ENCODE measurements around the gene CCSAP. TPM values are rescaled to one million over a fixed set of nuclear protein-coding genes. Genes with fewer than 3 reads are reported as not detected.

The CCSAP gene
- total RNA-seq, 4 donors from 2014 or later: 7.2 to 18.1 (median 11.5) TPM

DNA sequence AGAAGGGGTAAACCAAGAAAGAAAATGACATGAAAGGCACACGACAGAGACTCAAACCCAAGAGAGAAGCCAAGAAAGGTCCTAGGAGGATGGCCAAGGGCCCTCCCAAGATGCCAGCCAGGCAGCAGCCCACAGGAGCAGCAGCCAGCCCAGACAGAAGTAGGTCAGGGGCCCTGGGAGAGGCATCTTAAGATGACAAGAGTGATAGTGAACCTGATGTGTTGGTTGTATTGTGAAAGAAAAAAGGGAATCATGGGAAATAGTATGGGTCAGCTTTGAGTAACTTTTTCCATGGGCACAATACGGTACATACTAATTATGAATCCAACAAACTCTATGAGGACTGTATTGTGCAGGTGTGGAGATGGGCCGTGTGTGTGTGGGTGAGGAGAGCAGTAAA is 3.3 kb downstream of the CCSAP start:
- H3K4me3 ChIP-seq: no peak overlapping the region
- TF ChIP-seq EP300 (IDR thresholded peaks at IDR 0.05): no peak
- TF ChIP-seq POLR2A (IDR thresholded peaks at IDR 0.05): no peak
- no peak for TF ChIP-seq CTCF (IDR thresholded peaks at IDR 0.05)
- H3K27me3 ChIP-seq: no peaks in the 10 kb centered on the region
- H3K27ac ChIP-seq: no peak overlapping the region
- H3K4me1 ChIP-seq: peaks cover 0 to 29% (median 3%) of the 10 kb centered on the region in 4 donors
- DNase-seq (ENCODE audit: low spot score in 2 of 2): no peak
- 91 to 98% methylated on average over 3 of the region's 3 CpGs for WGBS, 2 donors
- peaks cover 0 to 5% (median 0%) of the 10 kb centered on the region in 4 donors for H3K9me3 ChIP-seq
- peaks cover 0 to 18% (median 6%) of the 10 kb centered on the region in 3 donors for H3K36me3 ChIP-seq

DNA sequence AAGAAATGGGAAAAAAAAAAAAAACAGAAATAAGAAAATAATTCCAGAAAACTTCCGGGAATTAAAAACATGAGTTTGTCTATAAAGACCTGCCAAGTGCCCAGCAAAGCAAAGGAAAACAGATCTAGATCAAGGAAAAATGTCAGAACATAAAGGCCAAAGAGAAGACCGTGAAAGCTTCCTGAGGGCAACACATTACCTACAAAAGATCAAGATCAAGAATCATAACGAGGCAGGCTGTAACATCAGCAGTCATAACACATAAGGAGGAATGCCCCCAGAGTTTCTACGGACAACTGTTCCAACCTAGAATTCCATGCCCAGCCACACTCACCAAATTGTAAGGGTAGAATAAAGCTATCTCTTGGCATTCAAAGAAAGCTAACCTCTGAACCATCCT is 3.8 kb downstream of the CCSAP start:
- Histone ChIP-seq H3K36me3 (peaks cover 0 to 21% (median 6%) of the 10 kb centered on the region in 3 donors), H3K4me3 (no peak overlapping the region), H3K27me3 (no peaks in the 10 kb centered on the region), H3K27ac (no peak overlapping the region), H3K4me1 (peaks cover 0 to 27% (median 3%) of the 10 kb centered on the region in 4 donors), H3K9me3 (peaks cover 0 to 9% (median 0%) of the 10 kb centered on the region in 4 donors)
- no peak for DNase-seq (ENCODE audit: low spot score in 2 of 2)
- TF ChIP-seq CTCF (IDR thresholded peaks at IDR 0.05) (no peak), POLR2A (IDR thresholded peaks at IDR 0.05) (no peak), EP300 (IDR thresholded peaks at IDR 0.05) (no peak)
- WGBS, 2 donors: 89 to 91% methylated on average over 4 of the region's 4 CpGs

DNA sequence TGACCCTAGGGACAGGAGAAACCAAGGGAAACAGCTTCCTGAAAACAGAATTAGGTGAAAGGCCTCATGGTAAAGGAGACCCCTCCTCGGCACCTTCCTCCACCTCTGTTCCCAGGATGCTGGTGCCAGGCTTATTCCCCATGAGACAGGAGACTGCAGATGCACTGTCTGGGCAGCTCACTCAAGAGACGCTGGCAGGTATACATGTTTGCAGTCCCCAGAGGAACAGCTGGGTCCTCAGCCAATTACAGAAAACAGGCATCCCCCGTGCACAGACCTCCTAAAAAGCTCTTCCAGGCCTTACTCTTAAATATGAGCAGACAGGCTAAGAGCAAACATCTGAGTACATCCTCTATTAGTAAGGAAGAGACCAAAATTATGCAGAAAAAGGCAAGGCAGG is 6.5 kb downstream of the CCSAP start:
- Histone ChIP-seq H3K9me3 (peaks cover 0 to 14% (median 0%) of the 10 kb centered on the region in 4 donors), H3K4me1 (peaks cover 0 to 13% (median 0%) of the 10 kb centered on the region in 4 donors), H3K27ac (no peak overlapping the region), H3K27me3 (no peaks in the 10 kb centered on the region), H3K4me3 (no peak overlapping the region), H3K36me3 (peaks cover 0 to 30% (median 6%) of the 10 kb centered on the region in 3 donors)
- no peak for TF ChIP-seq CTCF (IDR thresholded peaks at IDR 0.05)
- TF ChIP-seq POLR2A (IDR thresholded peaks at IDR 0.05): no peak
- TF ChIP-seq EP300 (IDR thresholded peaks at IDR 0.05): no peak
- no peak for DNase-seq (ENCODE audit: low spot score in 2 of 2)
- 84 to 86% methylated on average over 3 of the region's 3 CpGs for WGBS, 2 donors

DNA sequence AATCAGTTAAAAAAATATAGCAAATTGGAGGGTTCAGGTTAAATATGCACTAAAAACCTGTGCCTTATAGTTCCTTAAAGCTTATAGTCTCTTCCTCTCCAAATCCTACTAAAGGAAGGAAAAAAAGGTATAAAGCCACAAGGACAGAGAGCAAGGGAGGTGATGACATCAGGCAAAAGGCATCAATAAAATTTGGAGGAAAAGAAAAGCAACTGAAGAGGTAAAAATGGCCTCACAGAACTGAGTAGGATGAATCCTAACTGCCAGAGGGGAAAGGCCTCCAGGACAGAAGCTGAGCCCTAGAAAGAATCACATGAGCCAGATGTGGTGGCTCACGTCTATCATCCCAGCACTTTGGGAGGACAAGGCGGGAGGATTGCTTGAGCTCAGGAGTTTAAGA is 8.1 kb downstream of the CCSAP start:
- Histone ChIP-seq H3K27ac (no peak overlapping the region), H3K27me3 (no peaks in the 10 kb centered on the region), H3K9me3 (peaks cover 0 to 14% (median 0%) of the 10 kb centered on the region in 4 donors), H3K4me3 (no peak overlapping the region), H3K36me3 (peaks cover 0 to 37% (median 6%) of the 10 kb centered on the region in 3 donors), H3K4me1 (no peaks in the 10 kb centered on the region)
- DNase-seq (ENCODE audit: low spot score in 2 of 2): no peak
- no peak for TF ChIP-seq EP300 (IDR thresholded peaks at IDR 0.05)
- TF ChIP-seq POLR2A (IDR thresholded peaks at IDR 0.05): no peak
- TF ChIP-seq CTCF (IDR thresholded peaks at IDR 0.05): no peak
- WGBS, 2 donors: 94 to 98% methylated on average over 2 of the region's 2 CpGs

GRCh38 chr1:229334269-229334668 is 8.6 kb downstream of the CCSAP start:
- no peaks in the 10 kb centered on the region for H3K27me3 ChIP-seq
- H3K4me1 ChIP-seq: no peaks in the 10 kb centered on the region
- H3K9me3 ChIP-seq: peaks cover 0 to 14% (median 0%) of the 10 kb centered on the region in 4 donors
- TF ChIP-seq POLR2A (IDR thresholded peaks at IDR 0.05): no peak
- no peak for TF ChIP-seq EP300 (IDR thresholded peaks at IDR 0.05)
- no peak for TF ChIP-seq CTCF (IDR thresholded peaks at IDR 0.05)
- H3K27ac ChIP-seq: no peak overlapping the region
- H3K4me3 ChIP-seq: no peak overlapping the region
- 76 to 77% methylated on average over 2 of the region's 2 CpGs for WGBS, 2 donors
- DNase-seq (ENCODE audit: low spot score in 2 of 2): no peak
- H3K36me3 ChIP-seq: peaks cover 0 to 42% (median 6%) of the 10 kb centered on the region in 3 donors

Measured in tibial nerve (tissue), 4 donors.